Measurements from ENCODE around the gene SEL1L3.
"Not testable (repeated sequence)": the region's sequence is repeated elsewhere in the genome, so short reads cannot be mapped to it uniquely, and the experiment has no call there.

Gene SEL1L3

GRCh38 chr4:25872851-25873631 is 10.3 kb upstream of the SEL1L3 start:
- Histone ChIP-seq H3F3A (ENCODE audit: insufficient read depth) (peaks cover 94% of the 10 kb centered on the region), H3K9me3 (ENCODE audit: insufficient read depth, low read length) (no peaks in the 10 kb centered on the region), H3K4me3 (ENCODE audit: insufficient read depth, low read length, poor library complexity, severe bottlenecking) (peak overlapping the region; percentile 6), H2AFZ (ENCODE audit: low read depth, low read length, severe bottlenecking) (no peak overlapping the region), H3K27ac (ENCODE audit: low read depth, low read length) (peak overlapping the region; percentile 100), H3K9me2 (replicated peaks; ENCODE audit: insufficient read depth, low read length) (no peaks in the 10 kb centered on the region), H3K4me2 (ENCODE audit: low read depth, low read length, poor library complexity, severe bottlenecking) (peak overlapping the region; percentile 90), H3K79me2 (ENCODE audit: insufficient read depth, low read length) (peaks cover 19% of the 10 kb centered on the region), H4K20me1 (ENCODE audit: low read depth, low read length) (no peaks in the 10 kb centered on the region), H3K36me3 (ENCODE audit: low read length) (no peaks in the 10 kb centered on the region; the same call in 1 of the 2 replicates), H3K9ac (ENCODE audit: low read length) (peak overlapping the region; percentile 94), H3K27me3 (ENCODE audit: low read length) (no peaks in the 10 kb centered on the region)
- TF ChIP-seq CTCF (IDR thresholded peaks at IDR 0.05; ENCODE audit: insufficient read depth, low read length, poor library complexity, severe bottlenecking) (no peak), EZH2phosphoT487 (conservative IDR thresholded peaks at IDR 0.05; ENCODE audit: low read length) (no peak)

GRCh38 chr4:25870081-25870480 is 7.3 kb upstream of the SEL1L3 start:
- peak overlapping the region; percentile 68 for H3K4me3 ChIP-seq (ENCODE audit: insufficient read depth, low read length, poor library complexity, severe bottlenecking)

GRCh38 chr4:25867781-25868294 is 5.0 kb upstream of the SEL1L3 start:
- Histone ChIP-seq H3K4me3 (ENCODE audit: insufficient read depth, low read length, poor library complexity, severe bottlenecking) (peak overlapping the region; percentile 68), H3K9me2 (replicated peaks; ENCODE audit: insufficient read depth, low read length) (no peaks in the 10 kb centered on the region), H3K27ac (ENCODE audit: low read depth, low read length) (peak overlapping the region; percentile 100), H3K79me2 (ENCODE audit: insufficient read depth, low read length) (peaks cover 65% of the 10 kb centered on the region), H3K27me3 (ENCODE audit: low read length) (no peaks in the 10 kb centered on the region), H3K36me3 (ENCODE audit: low read length) (no peaks in the 10 kb centered on the region; the same call in 1 of the 2 replicates), H2AFZ (ENCODE audit: low read depth, low read length, severe bottlenecking) (no peak overlapping the region), H3K9ac (ENCODE audit: low read length) (peak overlapping the region; percentile 94), H4K20me1 (ENCODE audit: low read depth, low read length) (no peaks in the 10 kb centered on the region), H3K4me2 (ENCODE audit: low read depth, low read length, poor library complexity, severe bottlenecking) (peak overlapping the region; percentile 90), H3K9me3 (ENCODE audit: insufficient read depth, low read length) (no peaks in the 10 kb centered on the region), H3F3A (ENCODE audit: insufficient read depth) (peaks cover 90% of the 10 kb centered on the region)
- TF ChIP-seq EZH2phosphoT487 (conservative IDR thresholded peaks at IDR 0.05; ENCODE audit: low read length) (no peak), CTCF (IDR thresholded peaks at IDR 0.05; ENCODE audit: insufficient read depth, low read length, poor library complexity, severe bottlenecking) (no peak)

More at GRCh38 chr4:25870081-25870480, 7.3 kb upstream of the SEL1L3 start:
- Histone ChIP-seq H3K79me2 (ENCODE audit: insufficient read depth, low read length) (peaks cover 45% of the 10 kb centered on the region), H3K9me2 (replicated peaks; ENCODE audit: insufficient read depth, low read length) (no peaks in the 10 kb centered on the region), H3K9me3 (ENCODE audit: insufficient read depth, low read length) (no peaks in the 10 kb centered on the region), H2AFZ (ENCODE audit: low read depth, low read length, severe bottlenecking) (no peak overlapping the region), H3K27ac (ENCODE audit: low read depth, low read length) (peak overlapping the region; percentile 100), H3K9ac (ENCODE audit: low read length) (peak overlapping the region; percentile 94), H3K36me3 (ENCODE audit: low read length) (no peaks in the 10 kb centered on the region; the same call in 1 of the 2 replicates), H3K4me2 (ENCODE audit: low read depth, low read length, poor library complexity, severe bottlenecking) (peak overlapping the region; percentile 90), H3F3A (ENCODE audit: insufficient read depth) (peaks cover 95% of the 10 kb centered on the region), H3K27me3 (ENCODE audit: low read length) (no peaks in the 10 kb centered on the region), H4K20me1 (ENCODE audit: low read depth, low read length) (no peaks in the 10 kb centered on the region)
- TF ChIP-seq EZH2phosphoT487 (conservative IDR thresholded peaks at IDR 0.05; ENCODE audit: low read length) (no peak), CTCF (IDR thresholded peaks at IDR 0.05; ENCODE audit: insufficient read depth, low read length, poor library complexity, severe bottlenecking) (no peak)

GRCh38 chr4:25866401-25866800 is 3.6 kb upstream of the SEL1L3 start:
- Histone ChIP-seq H3F3A (ENCODE audit: insufficient read depth) (peaks cover 87% of the 10 kb centered on the region), H3K79me2 (ENCODE audit: insufficient read depth, low read length) (peaks cover 76% of the 10 kb centered on the region), H3K27ac (ENCODE audit: low read depth, low read length) (peak overlapping the region; percentile 100), H3K4me3 (ENCODE audit: insufficient read depth, low read length, poor library complexity, severe bottlenecking) (peak overlapping the region; percentile 68), H3K4me2 (ENCODE audit: low read depth, low read length, poor library complexity, severe bottlenecking) (peak overlapping the region; percentile 90), H3K9ac (ENCODE audit: low read length) (peak overlapping the region; percentile 94)
- H3K36me3 ChIP-seq (ENCODE audit: low read length); H3K27me3 ChIP-seq (ENCODE audit: low read length); H3K9me3 ChIP-seq (ENCODE audit: insufficient read depth, low read length); H4K20me1 ChIP-seq (ENCODE audit: low read depth, low read length); H3K9me2 ChIP-seq (replicated peaks; ENCODE audit: insufficient read depth, low read length); H2AFZ ChIP-seq (ENCODE audit: low read depth, low read length, severe bottlenecking): not testable (repeated sequence)

Measured in SU-DHL-6 (cell line).